Measurements from ENCODE around the gene CIRBP.

CIRBP gene

GRCh38 chr19:1237027-1237659, 32.0 kb upstream of the CIRBP start:
- Histone ChIP-seq H3K4me2 (peak overlapping the region; percentile 100), H4K20me1 (peaks cover 28% of the 10 kb centered on the region), H3K27me3 (peaks cover 54% of the 10 kb centered on the region), H3K27ac (peak overlapping the region; percentile 18; the same call in 1 of the 2 replicates), H3K4me3 (peak overlapping the region; percentile 78), H3K9ac (peak overlapping the region; percentile 75), H3K9me3 (no peaks in the 10 kb centered on the region), H3K36me3 (no peaks in the 10 kb centered on the region), H3K4me1 (peaks cover 48% of the 10 kb centered on the region)
- TF ChIP-seq Cebpa-rat (IDR thresholded peaks at IDR 0.05) = no peak

- Histone ChIP-seq H3K9me3 (no peaks in the 10 kb centered on the region), H3K4me3 (peak within 1 kb of the TSS; percentile 78), H4K20me1 (peaks cover 35% of the 10 kb centered on the region), H3K27ac (peak within 1 kb of the TSS; percentile 18; the same call in 1 of the 2 replicates), H3K4me2 (peak within 1 kb of the TSS; percentile 100), H3K4me1 (peaks cover 50% of the 10 kb centered on the region), H3K36me3 (no peaks in the 10 kb centered on the region), H3K27me3 (peaks cover 54% of the 10 kb centered on the region), H3K9ac (peak within 1 kb of the TSS; percentile 75)
- no peak for TF ChIP-seq Cebpa-rat (IDR thresholded peaks at IDR 0.05)
Measured at GRCh38 chr19:1237754-1238368, 31.3 kb upstream of the CIRBP start, which contains the start of gene CBARP. Gene CBARP, minus strand, starts transcription at chr19:1238005. Its CDS starts 1,905 bp downstream, at chr19:1236100.

DNA sequence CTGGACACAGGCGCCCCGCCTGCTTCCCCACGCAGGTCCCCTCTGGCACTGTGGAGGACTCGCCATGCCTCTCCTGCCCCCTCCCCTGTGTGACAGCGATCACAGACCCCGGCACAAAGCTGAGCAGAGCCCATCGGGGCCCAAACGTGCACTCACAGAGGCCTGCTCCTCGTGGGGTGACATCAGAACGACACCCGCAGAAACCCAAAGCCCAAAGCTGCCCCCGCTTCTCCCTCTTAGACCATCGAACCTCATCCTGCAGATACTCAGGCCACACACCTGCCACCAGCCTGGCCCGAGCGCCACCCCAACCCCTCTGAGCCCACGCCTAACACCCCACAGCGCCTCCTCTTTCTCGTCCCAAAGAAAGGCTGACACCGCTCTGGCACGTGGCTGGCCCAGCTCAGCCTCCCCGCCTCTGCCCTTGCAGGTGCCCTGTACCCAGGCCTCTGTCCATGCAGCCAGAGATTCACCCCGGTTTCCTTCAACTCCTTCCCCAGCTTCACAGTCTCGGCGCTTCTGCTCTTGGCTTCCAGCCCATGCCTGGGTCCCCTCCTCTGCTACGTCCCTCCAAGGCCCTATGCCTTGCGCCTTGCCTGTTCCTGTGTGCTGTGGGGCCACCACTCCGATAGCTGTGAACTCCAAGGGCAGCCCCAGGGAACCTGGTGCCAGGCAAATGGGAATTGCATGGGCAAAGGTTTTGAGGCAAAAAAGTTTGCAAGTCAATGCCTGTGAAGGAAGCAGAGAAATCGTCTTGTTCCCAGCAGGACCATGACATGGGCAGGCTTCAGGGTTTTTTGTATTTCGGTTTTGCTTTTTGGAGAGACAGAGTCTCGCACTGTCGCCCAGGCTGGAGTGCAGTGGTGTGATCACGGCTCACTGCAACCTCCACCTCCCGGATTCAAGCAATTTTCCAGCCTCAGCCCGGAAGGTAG, 30.5 kb upstream of the CIRBP start:
- Histone ChIP-seq H3K4me3 (peak overlapping the region; percentile 78), H3K9me3 (no peaks in the 10 kb centered on the region), H3K36me3 (peaks cover 6% of the 10 kb centered on the region; the same call in 1 of the 2 replicates), H3K4me1 (peaks cover 58% of the 10 kb centered on the region), H3K4me2 (peak overlapping the region; percentile 100), H3K27me3 (peaks cover 54% of the 10 kb centered on the region), H3K27ac (no peak overlapping the region), H3K9ac (no peak overlapping the region), H4K20me1 (peaks cover 35% of the 10 kb centered on the region)
- no peak for TF ChIP-seq Cebpa-rat (IDR thresholded peaks at IDR 0.05)

- Histone ChIP-seq H3K36me3 (peaks cover 13% of the 10 kb centered on the region; the same call in 1 of the 2 replicates), H3K4me2 (peak overlapping the region; percentile 98), H3K9ac (no peak overlapping the region), H4K20me1 (peaks cover 42% of the 10 kb centered on the region), H3K27me3 (peaks cover 54% of the 10 kb centered on the region), H3K9me3 (no peaks in the 10 kb centered on the region), H3K4me3 (peak overlapping the region; percentile 95; the same call in 1 of the 2 replicates), H3K4me1 (peaks cover 66% of the 10 kb centered on the region), H3K27ac (no peak overlapping the region)
- no peak for TF ChIP-seq Cebpa-rat (IDR thresholded peaks at IDR 0.05)
Measured at GRCh38 chr19:1239420-1239795, 29.7 kb upstream of the CIRBP start.

DNA sequence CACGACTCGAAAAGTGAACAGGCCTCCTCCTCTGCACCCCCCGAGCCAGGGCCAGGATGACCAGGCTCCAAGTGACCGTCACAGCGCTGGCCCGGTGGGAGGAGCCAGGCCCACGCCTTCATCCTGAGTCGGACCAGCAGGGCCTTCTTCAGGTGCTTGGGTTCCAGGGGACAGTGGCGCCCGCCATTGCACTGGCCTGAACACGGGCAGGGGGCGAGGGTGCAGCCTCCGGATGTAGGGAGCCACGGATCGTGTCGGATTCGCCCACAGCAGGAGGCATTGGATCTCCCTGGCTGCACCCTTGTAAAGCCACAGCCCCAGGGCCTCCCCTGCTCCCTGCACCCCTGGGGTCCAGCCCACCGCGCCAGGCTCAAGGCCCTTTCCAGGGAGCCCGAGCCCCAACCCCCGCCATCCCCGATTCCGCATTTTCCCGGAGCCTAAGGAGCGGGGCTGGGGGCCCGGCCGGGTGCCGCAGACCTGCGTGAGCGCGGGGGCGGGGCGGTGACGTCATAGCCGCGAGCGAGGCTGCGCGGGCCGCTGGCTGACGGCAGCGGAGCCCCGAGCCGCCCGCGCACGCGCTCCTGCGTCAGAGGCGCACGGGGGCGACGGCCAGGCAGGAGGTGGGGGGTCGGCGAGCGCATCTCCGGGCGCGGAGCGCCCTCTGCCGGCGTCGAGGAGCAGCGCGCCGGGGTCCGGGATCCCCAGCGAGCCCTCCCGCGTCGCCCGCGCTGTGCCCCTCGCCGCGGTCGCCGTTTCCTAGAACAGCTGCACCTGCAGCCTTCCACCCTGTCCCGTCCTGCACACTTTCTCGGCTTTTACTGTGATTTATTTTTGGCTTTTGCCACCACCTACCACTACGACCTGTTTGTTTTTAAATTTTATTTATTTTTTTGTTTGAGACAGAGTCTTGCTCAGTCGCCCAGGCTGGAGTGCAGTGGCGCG, 29.1 kb upstream of the CIRBP start:
- H3K27ac ChIP-seq = no peak overlapping the region
- H4K20me1 ChIP-seq = peaks cover 46% of the 10 kb centered on the region
- peaks cover 13% of the 10 kb centered on the region; the same call in 1 of the 2 replicates for H3K36me3 ChIP-seq
- H3K9me3 ChIP-seq = no peaks in the 10 kb centered on the region
- peak overlapping the region; percentile 50; the same call in 1 of the 2 replicates for H3K9ac ChIP-seq
- peak overlapping the region; percentile 98 for H3K4me2 ChIP-seq
- peak overlapping the region; percentile 95 for H3K4me3 ChIP-seq
- no peak for TF ChIP-seq Cebpa-rat (IDR thresholded peaks at IDR 0.05)
- peaks cover 73% of the 10 kb centered on the region for H3K4me1 ChIP-seq
- peaks cover 49% of the 10 kb centered on the region for H3K27me3 ChIP-seq

DNA sequence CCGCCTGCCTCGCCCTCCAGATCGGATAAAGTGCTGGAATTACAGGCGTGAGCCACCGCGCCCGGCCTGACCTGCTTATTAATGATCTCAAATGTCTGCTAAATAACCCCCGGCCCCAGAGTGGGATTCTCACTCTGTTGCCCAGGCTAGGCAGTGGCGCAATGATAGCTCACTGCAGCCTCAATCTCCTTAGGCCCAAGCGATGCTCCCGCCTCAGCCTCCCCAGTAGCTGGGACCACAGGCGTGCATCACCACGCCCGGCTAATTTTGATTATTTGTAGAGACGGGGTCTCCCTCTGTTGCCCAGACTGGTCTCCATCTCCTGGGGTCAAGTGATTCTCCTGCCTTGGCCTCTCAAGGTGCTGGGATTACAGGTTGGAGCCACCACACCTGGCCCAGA, 28.2 kb upstream of the CIRBP start:
- Histone ChIP-seq H3K9ac (peak overlapping the region; percentile 95; the same call in 1 of the 2 replicates), H3K4me1 (peaks cover 81% of the 10 kb centered on the region), H3K27ac (peak overlapping the region; percentile 95; the same call in 1 of the 2 replicates), H3K4me2 (peak overlapping the region; percentile 98), H3K36me3 (peaks cover 13% of the 10 kb centered on the region; the same call in 1 of the 2 replicates), H3K27me3 (peaks cover 41% of the 10 kb centered on the region), H3K9me3 (no peaks in the 10 kb centered on the region), H4K20me1 (peaks cover 42% of the 10 kb centered on the region), H3K4me3 (peak overlapping the region; percentile 95)
- no peak for TF ChIP-seq Cebpa-rat (IDR thresholded peaks at IDR 0.05)

DNA sequence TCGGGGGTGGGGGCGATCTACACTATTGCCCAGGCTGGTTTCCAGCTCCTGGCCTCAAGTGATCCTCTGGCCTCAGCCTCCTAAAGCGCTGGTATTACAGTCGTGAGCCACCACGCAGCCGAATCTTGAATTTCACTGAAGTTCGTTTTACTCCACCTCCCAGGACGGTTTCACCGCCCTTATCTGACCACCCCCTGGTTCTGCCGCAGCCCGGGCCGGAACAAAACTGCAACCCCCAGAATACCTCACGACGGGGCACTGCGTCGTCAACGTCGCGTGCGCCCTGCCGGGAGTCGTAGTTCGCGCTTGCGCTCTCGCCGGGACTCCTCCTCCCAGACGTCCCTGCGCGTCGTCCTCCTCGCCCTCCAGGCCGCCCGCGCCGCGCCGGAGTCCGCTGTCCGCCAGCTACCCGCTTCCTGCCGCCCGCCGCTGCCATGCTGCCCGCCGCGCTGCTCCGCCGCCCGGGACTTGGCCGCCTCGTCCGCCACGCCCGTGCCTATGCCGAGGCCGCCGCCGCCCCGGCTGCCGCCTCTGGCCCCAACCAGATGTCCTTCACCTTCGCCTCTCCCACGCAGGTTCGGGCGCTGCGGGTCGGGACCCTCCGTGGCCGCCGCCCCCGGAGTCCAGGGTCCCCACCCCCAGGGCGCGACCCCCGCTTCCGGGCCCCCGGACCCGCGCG, 27.6 kb upstream of the CIRBP start, which contains the start of gene ATP5F1D:
Gene ATP5F1D, plus strand, starts transcription at position 335 of the 679 bp plus-strand sequence. Its CDS starts 100 bp downstream, at position 435.
- Histone ChIP-seq H3K4me1 (peaks cover 82% of the 10 kb centered on the region), H3K4me2 (peak within 1 kb of the TSS; percentile 98), H4K20me1 (peaks cover 42% of the 10 kb centered on the region), H3K9ac (peak within 1 kb of the TSS; percentile 95), H3K9me3 (no peaks in the 10 kb centered on the region), H3K4me3 (peak within 1 kb of the TSS; percentile 95), H3K27ac (peak within 1 kb of the TSS; percentile 95), H3K27me3 (peaks cover 35% of the 10 kb centered on the region), H3K36me3 (peaks cover 13% of the 10 kb centered on the region; the same call in 1 of the 2 replicates)
- no peak for TF ChIP-seq Cebpa-rat (IDR thresholded peaks at IDR 0.05)
